Smooth muscle cell of the brain vasculature (primary cell): ENCODE measurements around the gene HHIPL1.

Experiments
- DNase-seq: peaks from one replicate; pipeline ENCODE4 v3.0.0-alpha.2; 2012; ENCODE audit warnings: low read depth, low spot score

HHIPL1 gene

GRCh38 chr14:99611646-99612045 lies 33.3 kb upstream of the HHIPL1 start:
- no peak for DNase-seq

GRCh38 chr14:99612071-99612737 lies 32.7 kb upstream of the HHIPL1 start:
- no peak for DNase-seq

- DNase-seq: no peak
These were observed 32.1 kb upstream of the HHIPL1 start for GRCh38 chr14:99612738-99613330.

- no peak for DNase-seq
These were observed 29.3 kb upstream of the HHIPL1 start for GRCh38 chr14:99615497-99616157.

GRCh38 chr14:99616832-99617800 lies 27.8 kb upstream of the HHIPL1 start:
- no peak for DNase-seq

- DNase-seq: no peak
These were observed 24.8 kb upstream of the HHIPL1 start for GRCh38 chr14:99619835-99620834.

GRCh38 chr14:99621948-99622347 lies 23.0 kb upstream of the HHIPL1 start:
- DNase-seq: no peak

GRCh38 chr14:99624024-99624423 lies 20.9 kb upstream of the HHIPL1 start:
- no peak for DNase-seq

- DNase-seq: no peak
These were observed 20.0 kb upstream of the HHIPL1 start for GRCh38 chr14:99624971-99625370.

- no peak for DNase-seq
These were observed 19.5 kb upstream of the HHIPL1 start for GRCh38 chr14:99625476-99625875.

- no peak for DNase-seq
These were observed 18.8 kb upstream of the HHIPL1 start for GRCh38 chr14:99626041-99626648.

GRCh38 chr14:99627100-99627499 lies 17.8 kb upstream of the HHIPL1 start:
- DNase-seq: no peak

GRCh38 chr14:99627510-99628381 lies 17.2 kb upstream of the HHIPL1 start:
- DNase-seq: no peak

GRCh38 chr14:99628887-99629618 lies 15.9 kb upstream of the HHIPL1 start:
- DNase-seq: no peak

- no peak for DNase-seq
These were observed 14.7 kb upstream of the HHIPL1 start for GRCh38 chr14:99630202-99630601.

GRCh38 chr14:99632410-99633035 lies 12.4 kb upstream of the HHIPL1 start:
- DNase-seq: no peak

GRCh38 chr14:99633141-99633540 lies 11.8 kb upstream of the HHIPL1 start:
- DNase-seq: no peak

- no peak for DNase-seq
These were observed 11.0 kb upstream of the HHIPL1 start for GRCh38 chr14:99633918-99634317.
